CD4-positive, alpha-beta T cell (primary cell): ENCODE measurements around the gene RGS7BP. TPM values are rescaled to one million over a fixed set of nuclear protein-coding genes. Genes with fewer than 3 reads are reported as not detected.

Experiments
- ATAC-seq: fragments of 200-7000 bp; cut with Tn5 transposase; one replicate; pipeline ENCODE4 v1.10.0; 2022; ENCODE audit warnings: mild to moderate bottlenecking; ENCODE audit not compliant: poor library complexity
- CTCF ChIA-PET: fragments of 350-600 bp; sonication (Branson Sonifier 250); formaldehyde crosslinking; loops from one replicate; lab custom pipeline; 2021; ENCODE audit warnings: antibody characterized with exemption, inconsistent platforms; lab: Charles Lee
- POLR2A ChIA-PET: fragments of 350-600 bp; sonication (Branson Sonifier 250); formaldehyde crosslinking; loops from one replicate; lab custom pipeline; 2021; ENCODE audit warnings: antibody characterized with exemption, inconsistent platforms; lab: Charles Lee
- DNase-seq, 14 experiments: peaks; one replicate each; pipeline ENCODE4 v3.0.0-alpha.2; 2013 to 2020; ENCODE audit warnings: mixed read lengths in 2 of 14
- H3K27ac ChIP-seq, 2 donors: one replicate each; pipeline versions ENCODE4 v1.5.1 to v1.7.0; 2013; ENCODE audit warnings: low read length in 2 of 2, low read depth in 1 of 2, mild to moderate bottlenecking in 1 of 2
- H3K27me3 ChIP-seq, 2 experiments: 1 replicate in 1 of 2; 2 replicates in 1 of 2; pipeline versions ENCODE4 v1.6.1 to v1.7.0; 2013; ENCODE audit warnings: low read length in 2 of 2, control low read depth in 1 of 2, mild to moderate bottlenecking in 1 of 2, moderate library complexity in 1 of 2; ENCODE audit not compliant: insufficient read depth in 2 of 2, control insufficient read depth in 1 of 2
- H3K36me3 ChIP-seq: one replicate; pipeline ENCODE4 v1.6.1; 2013; ENCODE audit warnings: low read length, control low read depth; ENCODE audit not compliant: insufficient read depth
- H3K4me1 ChIP-seq: one replicate; pipeline ENCODE4 v1.6.1; 2013; ENCODE audit warnings: low read length, control low read depth; ENCODE audit not compliant: insufficient read depth
- H3K4me3 ChIP-seq: one replicate; pipeline ENCODE4 v1.5.1; 2013; ENCODE audit warnings: mild to moderate bottlenecking, low read length, moderate library complexity
- H3K9me3 ChIP-seq, 2 experiments: 1 replicate in 1 of 2; 2 replicates in 1 of 2; pipeline versions ENCODE4 v1.6.1 to v1.7.0; 2013; ENCODE audit warnings: low read length in 2 of 2, mild to moderate bottlenecking in 2 of 2, control low read depth in 1 of 2, moderate library complexity in 1 of 2; ENCODE audit not compliant: control insufficient read depth in 1 of 2, insufficient read depth in 1 of 2
- H3K27ac Mint-ChIP-seq: one replicate; pipeline ENCODE4 v1.8.0; 2020; ENCODE audit warnings: mixed read lengths
- H3K27me3 Mint-ChIP-seq: one replicate; pipeline ENCODE4 v1.8.0; 2021; ENCODE audit warnings: mixed read lengths
- H3K36me3 Mint-ChIP-seq: one replicate; pipeline ENCODE4 v1.8.0; 2021; ENCODE audit warnings: low read depth, mixed read lengths
- H3K4me1 Mint-ChIP-seq: one replicate; pipeline ENCODE4 v1.8.0; 2021; ENCODE audit warnings: low read depth, mixed read lengths
- H3K4me3 Mint-ChIP-seq: one replicate; pipeline ENCODE4 v1.8.0; 2020; ENCODE audit warnings: mild to moderate bottlenecking, mixed read lengths
- H3K9me3 Mint-ChIP-seq: one replicate; pipeline ENCODE4 v1.8.0; 2020; ENCODE audit warnings: mixed read lengths
- CTCF ChIP-seq: fragments of 200-600 bp; IDR thresholded peaks from one replicate; pipeline ENCODE4 v1.8.0; 2022; ENCODE audit warnings: antibody characterized with exemption, mild to moderate bottlenecking
- intact Hi-C, 2 experiments: fragments of 100-400 bp; cut with DNase I in 1 of 2; cut with micrococcal nuclease in 1 of 2; formaldehyde crosslinking; loops; one replicate each; pipeline versions ENCODE4 v1.15.1 to v1.9.0; 2023 to 2025; cut with DNase I, micrococcal nuclease
- total RNA-seq, 174 experiments: library from RNA in 2 of 174; stranded (reverse) in 2 of 174; gene quantifications; one replicate each; pipeline ENCODE4 v1.2.3 and lab custom pipeline; 2021 to 2026

Gene RGS7BP
- total RNA-seq, 2 experiments from 2014 or later = not detected

- ChIA-PET CTCF (interaction anchor here (1.8 kb wide), 1 partner anchor 12 kb away, joined by 3 read pairs; no protein-coding TSS in a partner anchor), POLR2A (no interaction called here)
- Histone ChIP-seq H3K36me3 (no peaks in the 10 kb centered on the region), H3K4me1 (no peaks in the 10 kb centered on the region), H3K4me3 (no peak overlapping the region), H3K27me3 (peaks cover 2 to 12% of the 10 kb centered on the region in 2 experiments), H3K27ac (no peak overlapping the region), H3K9me3 (no peaks in the 10 kb centered on the region)
- Mint-ChIP-seq H3K27me3 (peaks cover 13% of the 10 kb centered on the region), H3K4me1 (no peaks in the 10 kb centered on the region), H3K27ac (no peak overlapping the region), H3K36me3 (no peaks in the 10 kb centered on the region), H3K9me3 (no peaks in the 10 kb centered on the region), H3K4me3 (no peak overlapping the region)
- no peak for ATAC-seq
- no peak for TF ChIP-seq CTCF
- no peak for DNase-seq
- intact Hi-C loops = no loop called here
Measured at GRCh38 chr5:64628901-64629300, 123.1 kb downstream of the RGS7BP start.

GRCh38 chr5:64629841-64630240, 124.0 kb downstream of the RGS7BP start:
- DNase-seq (no peak), ATAC-seq (no peak)
- H3K27me3 ChIP-seq = peaks cover 0 to 5% of the 10 kb centered on the region in 2 experiments
- ChIA-PET POLR2A (no interaction called here), CTCF (no interaction called here)
- no peaks in the 10 kb centered on the region for H3K4me1 ChIP-seq
- Mint-ChIP-seq H3K9me3 (no peaks in the 10 kb centered on the region), H3K27ac (no peak overlapping the region), H3K36me3 (no peaks in the 10 kb centered on the region), H3K4me1 (no peaks in the 10 kb centered on the region), H3K27me3 (peaks cover 8% of the 10 kb centered on the region), H3K4me3 (no peak overlapping the region)
- no peaks in the 10 kb centered on the region for H3K9me3 ChIP-seq
- no peaks in the 10 kb centered on the region for H3K36me3 ChIP-seq
- no peak overlapping the region for H3K27ac ChIP-seq
- H3K4me3 ChIP-seq = no peak overlapping the region
- intact Hi-C loops = no loop called here
- no peak for TF ChIP-seq CTCF

- Histone ChIP-seq H3K36me3 (no peaks in the 10 kb centered on the region), H3K27me3 (peaks cover 0 to 12% of the 10 kb centered on the region in 2 experiments), H3K4me1 (no peaks in the 10 kb centered on the region), H3K27ac (no peak overlapping the region), H3K4me3 (no peak overlapping the region), H3K9me3 (no peaks in the 10 kb centered on the region)
- CTCF ChIA-PET = no interaction called here
- H3K4me3 Mint-ChIP-seq = no peak overlapping the region
- H3K27ac Mint-ChIP-seq = no peak overlapping the region
- POLR2A ChIA-PET = no interaction called here
- no peak for ATAC-seq
- no peak for TF ChIP-seq CTCF
- peaks cover 18% of the 10 kb centered on the region for H3K27me3 Mint-ChIP-seq
- intact Hi-C loops = loop anchor here in 1 of 2 experiments (2.0 kb wide), 1 partner anchor 851 kb away; no protein-coding TSS in a partner anchor
- no peaks in the 10 kb centered on the region for H3K4me1 Mint-ChIP-seq
- no peak for DNase-seq
- no peaks in the 10 kb centered on the region for H3K36me3 Mint-ChIP-seq
- H3K9me3 Mint-ChIP-seq = no peaks in the 10 kb centered on the region
Measured at GRCh38 chr5:64632251-64632650, 126.4 kb downstream of the RGS7BP start.
